Ureter (tissue), 1 donor: ENCODE measurements around the gene PRIM2. TPM values are rescaled to one million over a fixed set of nuclear protein-coding genes. Genes with fewer than 3 reads are reported as not detected.
"Not testable (repeated sequence)": the region's sequence is repeated elsewhere in the genome, so short reads cannot be mapped to it uniquely, and the experiment has no call there.

Source experiments
- DNase-seq: peaks from one replicate; pipeline ENCODE4 v3.0.0-alpha.2; 2020; ENCODE audit warnings: low spot score
- total RNA-seq: library from RNA; stranded (reverse); gene quantifications from one replicate; pipeline ENCODE4 v1.2.4, GENCODE V29; 2023
- donor health status: DM: yes; HTN: yes; CAD: no.

The PRIM2 gene
- total RNA-seq, 1 donor from 2014 or later = 17.4 TPM

DNA sequence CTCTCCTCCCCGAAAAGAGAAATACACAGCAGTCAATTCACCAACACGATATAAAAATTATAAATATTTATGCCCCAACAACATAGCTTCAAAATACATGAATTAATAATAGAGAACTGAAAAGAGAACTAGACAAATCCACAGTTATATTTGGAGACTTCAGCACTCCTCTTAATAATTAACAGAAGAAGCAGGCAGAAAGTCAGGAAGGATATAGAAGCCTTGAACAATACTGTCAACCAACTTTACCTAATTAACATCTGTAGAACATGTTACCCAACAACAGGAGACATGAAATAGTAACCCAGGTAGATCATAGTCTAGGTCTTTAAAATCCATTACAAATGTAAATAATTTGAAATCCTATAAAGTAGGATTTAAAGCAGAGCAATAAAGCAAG lies 293.2 kb downstream of the PRIM2 start:
- DNase-seq = not testable (repeated sequence)

DNA sequence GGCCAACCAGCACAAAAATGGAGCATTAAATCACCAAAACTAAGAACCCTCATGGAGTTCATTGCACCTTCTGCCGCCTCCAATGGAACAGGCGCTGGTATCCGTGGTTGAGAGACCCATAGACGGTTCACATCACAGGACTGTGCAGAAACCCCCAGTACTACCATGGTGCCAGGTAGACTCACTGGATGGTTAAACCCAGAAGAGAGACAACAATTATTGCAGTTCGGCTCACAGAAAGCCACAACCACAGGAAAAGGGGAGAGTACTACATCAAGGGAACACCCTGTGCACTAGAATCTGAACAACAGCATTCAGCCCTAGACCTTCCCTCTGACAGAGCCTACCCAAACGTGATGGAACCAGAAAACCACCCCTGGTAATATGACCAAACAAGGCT lies 301.5 kb downstream of the PRIM2 start:
- not testable (repeated sequence) for DNase-seq

DNA sequence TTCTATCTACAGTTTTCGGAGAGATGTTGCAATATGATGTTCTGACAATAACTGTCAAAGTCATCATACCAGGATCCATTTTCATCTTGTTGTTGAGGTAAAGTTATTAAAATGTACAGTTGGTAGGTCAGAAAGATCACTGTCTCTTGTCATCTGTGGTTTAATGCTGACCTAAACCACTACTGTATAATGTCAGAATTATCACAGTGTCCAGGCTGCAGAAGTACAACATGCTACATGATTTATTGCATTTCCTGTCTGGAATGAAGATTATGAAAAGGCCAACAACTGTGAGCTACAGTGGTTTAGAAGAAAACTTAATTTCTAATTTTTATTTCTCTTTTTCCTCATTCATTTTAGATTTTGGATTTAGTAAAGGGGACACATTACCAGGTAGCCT lies 314.3 kb downstream of the PRIM2 start:
- DNase-seq = not testable (repeated sequence)

DNA sequence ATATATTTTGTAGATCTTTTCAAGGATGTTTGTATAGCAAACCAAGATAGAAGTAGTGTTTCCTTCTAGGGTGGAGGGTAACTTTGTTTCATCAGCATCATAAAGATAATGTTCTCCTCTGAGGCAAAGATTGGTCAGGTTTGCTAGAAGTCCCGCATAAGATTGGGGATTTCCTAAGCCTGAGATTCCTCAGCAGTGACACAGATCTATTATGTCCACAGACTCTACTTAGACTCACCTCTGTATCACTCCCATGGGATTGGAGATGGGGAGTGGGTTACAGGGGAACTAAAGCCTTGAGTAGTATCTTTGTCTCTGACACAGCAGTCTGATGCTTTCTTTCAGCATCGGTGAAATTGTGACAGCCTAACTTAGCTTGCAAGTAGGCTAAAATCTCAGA lies 341.1 kb downstream of the PRIM2 start:
- not testable (repeated sequence) for DNase-seq

DNA sequence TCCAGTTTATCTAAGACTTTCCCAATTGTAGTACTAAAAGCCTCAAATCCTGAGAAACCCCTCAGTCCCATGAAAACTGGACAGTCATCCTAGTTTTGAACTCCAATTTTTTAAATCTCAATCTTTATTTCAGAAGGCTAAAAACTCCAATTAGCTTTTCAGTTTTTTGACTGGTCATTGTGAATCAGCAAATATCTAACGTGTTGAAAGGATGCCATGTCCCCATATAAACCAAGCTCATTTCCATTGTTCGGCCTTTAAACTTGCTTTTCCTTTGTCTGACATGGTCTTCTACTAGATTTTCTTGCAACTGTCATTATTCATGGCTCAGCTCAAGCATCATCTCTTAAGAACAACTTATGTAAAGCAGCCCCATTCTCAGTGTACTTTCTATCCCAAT lies 342.4 kb downstream of the PRIM2 start:
- not testable (repeated sequence) for DNase-seq

DNA sequence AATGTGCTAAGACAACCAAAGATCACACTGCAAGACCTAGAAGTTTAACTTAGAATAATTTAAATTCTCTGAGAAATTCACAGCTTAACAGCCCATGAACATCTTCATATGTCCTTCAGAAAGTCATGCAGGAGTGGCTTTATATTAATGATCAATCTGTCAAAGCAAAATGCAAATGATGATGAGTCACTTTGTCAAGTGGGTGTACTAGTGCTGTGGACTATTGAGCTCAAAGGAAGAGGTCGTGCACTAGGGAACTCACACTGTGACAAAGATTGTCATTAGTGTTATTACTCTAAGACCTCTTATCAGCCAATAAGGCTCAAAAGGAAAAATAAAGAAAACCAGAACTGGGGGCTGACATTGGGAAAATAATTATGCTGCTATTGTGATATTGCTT lies 343.5 kb downstream of the PRIM2 start:
- DNase-seq = not testable (repeated sequence)

DNA sequence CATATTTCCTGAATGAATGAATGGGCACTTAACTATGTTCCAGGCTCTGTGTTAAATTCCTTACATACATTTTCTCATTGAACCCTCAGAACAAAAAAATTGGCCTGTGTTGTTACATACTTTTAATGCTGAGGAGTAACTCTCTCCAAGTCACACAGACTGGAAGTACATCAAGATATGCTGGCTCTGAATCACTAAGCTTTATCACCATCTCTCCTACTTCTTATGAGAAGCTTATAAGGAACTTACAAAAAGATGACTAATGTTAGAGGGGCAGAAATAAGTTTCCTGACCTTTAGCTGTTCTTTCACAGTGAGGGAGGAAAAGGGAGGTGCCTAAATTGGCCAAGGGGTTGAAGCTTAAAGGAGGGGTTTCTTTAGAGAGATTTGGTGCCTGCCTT lies 350.7 kb downstream of the PRIM2 start:
- not testable (repeated sequence) for DNase-seq

DNA sequence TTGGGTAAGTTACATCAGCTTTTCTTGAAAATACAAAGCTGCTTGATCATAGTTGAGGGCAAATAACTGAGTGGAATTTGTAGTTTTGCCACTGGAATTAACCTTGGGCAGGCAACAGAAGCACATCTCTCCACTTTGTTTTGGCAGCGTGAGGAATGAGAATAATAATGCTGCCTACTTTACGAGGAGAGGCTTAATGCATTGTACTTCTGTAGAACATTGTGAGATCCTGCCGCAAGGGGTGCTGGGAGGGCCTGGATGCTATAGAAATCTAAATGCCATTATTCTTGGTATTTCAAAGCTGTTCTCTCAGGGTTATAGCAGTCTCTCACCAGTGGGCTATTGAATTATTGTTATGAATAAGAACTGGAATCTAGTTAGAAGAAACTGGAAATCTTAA lies 353.8 kb downstream of the PRIM2 start:
- DNase-seq = not testable (repeated sequence)

DNA sequence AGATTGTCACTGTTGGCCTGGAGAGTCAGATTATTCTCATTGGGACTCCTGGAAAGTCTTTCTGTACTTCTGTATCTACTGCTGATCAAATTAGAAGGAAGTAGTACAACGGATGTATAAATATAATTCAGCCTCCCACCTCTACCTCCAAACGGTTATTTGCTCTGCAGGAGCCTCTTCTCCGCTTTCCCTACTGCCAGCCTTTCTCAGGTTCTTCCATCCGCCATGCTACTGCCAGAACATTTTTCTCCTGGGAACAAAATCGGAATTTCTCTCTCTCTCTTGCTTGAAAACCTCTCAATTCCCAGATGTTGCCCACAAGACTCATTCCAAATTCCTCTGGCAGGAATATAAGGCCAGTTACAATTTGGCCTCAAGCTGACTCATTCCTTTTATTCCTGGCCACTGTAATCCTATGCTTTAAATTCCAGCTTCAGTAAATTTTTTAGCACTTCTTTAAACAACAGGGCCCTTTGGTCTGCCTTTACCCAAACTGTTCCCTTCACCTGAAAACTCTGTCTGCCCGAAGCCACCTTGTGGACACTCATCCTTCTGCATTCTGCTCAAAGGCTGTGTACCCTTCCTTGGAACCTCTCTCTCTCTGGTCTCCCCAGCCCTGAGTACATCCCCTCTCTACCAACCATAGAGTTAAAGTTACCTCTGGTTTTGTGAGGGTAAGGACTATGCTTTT lies 354.7 kb downstream of the PRIM2 start:
- not testable (repeated sequence) for DNase-seq

DNA sequence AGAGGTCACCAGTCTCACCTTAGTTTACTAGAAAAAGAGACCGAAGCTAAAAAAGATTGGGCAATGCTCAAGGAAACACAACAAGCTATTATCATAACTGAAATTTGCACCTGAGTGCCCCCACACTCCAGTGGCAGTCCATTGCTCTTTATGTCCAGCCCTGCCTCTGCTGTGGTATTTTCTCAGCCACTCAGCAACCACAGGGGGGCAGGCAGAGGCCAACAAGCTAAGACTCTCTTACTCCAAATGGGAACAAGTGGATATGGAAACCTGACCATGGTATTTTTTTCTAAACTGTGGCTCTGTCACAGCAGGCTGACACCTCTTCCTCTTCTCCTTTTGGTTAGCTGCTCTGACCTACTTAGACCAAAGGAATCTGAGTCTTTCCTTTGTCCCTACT lies 355.9 kb downstream of the PRIM2 start:
- DNase-seq = not testable (repeated sequence)

DNA sequence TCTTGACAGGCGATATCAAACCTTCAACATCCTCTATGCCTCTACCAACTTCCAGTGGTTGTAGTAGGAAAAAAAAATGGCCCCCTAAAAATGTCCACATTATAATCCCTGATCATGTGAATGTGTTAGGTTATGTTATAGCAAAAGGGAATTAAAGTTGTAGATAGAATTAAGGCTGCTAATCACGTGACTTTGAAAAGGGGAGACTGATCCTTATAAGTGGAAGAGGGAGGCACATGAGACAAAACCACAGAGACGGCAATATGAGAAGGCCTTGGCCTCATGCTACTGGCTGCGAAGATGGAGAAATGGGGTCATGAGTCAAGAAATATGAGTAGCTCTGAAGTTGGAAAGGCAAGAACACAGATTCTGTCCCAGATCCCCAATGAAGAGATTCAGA lies 358.0 kb downstream of the PRIM2 start:
- DNase-seq = not testable (repeated sequence)

DNA sequence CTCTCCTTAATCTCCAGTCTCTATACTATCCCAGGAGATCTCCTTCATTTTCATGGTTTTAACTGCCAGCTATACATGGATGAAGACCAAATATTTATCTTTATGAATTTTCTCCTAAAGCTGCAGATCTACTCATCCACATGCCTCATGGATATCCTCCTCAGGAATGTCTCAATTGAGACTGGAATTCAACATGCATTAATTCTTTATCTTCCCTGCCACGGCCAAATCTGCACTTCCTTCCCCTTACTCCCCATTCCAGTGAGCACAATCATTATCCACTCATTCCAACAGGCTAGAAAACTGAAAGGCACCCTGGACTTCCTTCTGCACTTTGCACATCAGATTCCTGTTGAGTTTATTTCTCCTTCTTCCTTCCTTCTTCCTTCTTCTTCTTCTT lies 379.0 kb downstream of the PRIM2 start:
- not testable (repeated sequence) for DNase-seq

Other genes with a start within 250 kb of the PRIM2 start
- 91.3 TPM for gene ZNF451, start 227.4 kb upstream of the PRIM2 start, total RNA-seq
- gene BAG2, start 145.3 kb upstream of the PRIM2 start, total RNA-seq = 17.0 TPM
- 33.5 TPM for gene RAB23, start 95.3 kb upstream of the PRIM2 start, total RNA-seq